GM23338 (cell line): ENCODE results near the gene NUSAP1. TPM values are rescaled to one million over a fixed set of nuclear protein-coding genes. Genes with fewer than 3 reads are reported as not detected.
"Not testable (repeated sequence)": the region's sequence is repeated elsewhere in the genome, so short reads cannot be mapped to it uniquely, and the experiment has no call there.

Experiments
- ATAC-seq: fragments of 200-7000 bp; cut with Tn5 transposase; 3 replicates; pipeline ENCODE4 v1.9.1; 2020
- DNase-seq: peaks from one replicate; pipeline ENCODE4 v3.0.0-alpha.2; 2015; ENCODE audit warnings: low spot score
- H2AFZ ChIP-seq: fragments of 200-600 bp; sonication (generic); 2 replicates; pipeline ENCODE4 v1.8.0; 2016; ENCODE audit warnings: antibody characterized with exemption, mild to moderate bottlenecking, moderate library complexity
- H3F3A ChIP-seq: fragments of 200-600 bp; sonication (generic); replicated peaks from 2 replicates; pipeline ENCODE4 v1.8.0; 2017; ENCODE audit warnings: antibody characterized with exemption, mixed run types, low read depth
- H3K27ac ChIP-seq: fragments of 200-600 bp; sonication (generic); 2 replicates; pipeline ENCODE4 v1.6.1; 2016; ENCODE audit warnings: low read depth
- H3K27me3 ChIP-seq: fragments of 200-600 bp; sonication (generic); 2 replicates; pipeline ENCODE4 v1.8.0; 2016; ENCODE audit warnings: mild to moderate bottlenecking, mixed run types, moderate library complexity; ENCODE audit not compliant: insufficient read depth
- H3K36me3 ChIP-seq: fragments of 200-600 bp; sonication (generic); 2 replicates; pipeline ENCODE4 v1.8.0; 2016; ENCODE audit warnings: mild to moderate bottlenecking; ENCODE audit not compliant: insufficient read depth
- H3K4me1 ChIP-seq: fragments of 200-600 bp; sonication (generic); 2 replicates; pipeline ENCODE4 v1.8.0; 2016; ENCODE audit warnings: mild to moderate bottlenecking, moderate library complexity; ENCODE audit not compliant: insufficient read depth
- H3K4me2 ChIP-seq: fragments of 200-600 bp; sonication (generic); 2 replicates; pipeline ENCODE4 v1.7.1; 2017; ENCODE audit warnings: mixed run types
- H3K4me3 ChIP-seq: fragments of 200-600 bp; sonication (generic); 2 replicates; pipeline ENCODE4 v1.6.1; 2016; ENCODE audit warnings: mixed run types
- H3K79me2 ChIP-seq: fragments of 200-600 bp; sonication (generic); replicated peaks from 2 replicates; pipeline ENCODE4 v1.8.0; 2017; ENCODE audit warnings: mild to moderate bottlenecking; ENCODE audit not compliant: insufficient read depth
- H3K9me2 ChIP-seq: fragments of 200-600 bp; sonication (generic); 2 replicates; pipeline ENCODE4 v1.8.0; 2017; ENCODE audit not compliant: insufficient read depth
- H4K20me1 ChIP-seq: fragments of 200-600 bp; sonication (generic); replicated peaks from 2 replicates; pipeline ENCODE4 v1.8.0; 2017; ENCODE audit warnings: mild to moderate bottlenecking; ENCODE audit not compliant: insufficient read depth
- H3K27ac Mint-ChIP-seq: 2 replicates; pipeline ENCODE4 v1.8.0; 2020; ENCODE audit warnings: inconsistent platforms, mild to moderate bottlenecking, moderate library complexity, mixed read lengths
- H3K27me3 Mint-ChIP-seq: 3 replicates; pipeline ENCODE4 v1.8.0; 2022; ENCODE audit warnings: low read depth, mild to moderate bottlenecking, moderate library complexity, mixed read lengths, inconsistent platforms; ENCODE audit not compliant: insufficient read depth, poor library complexity
- H3K36me3 Mint-ChIP-seq: 3 replicates; pipeline ENCODE4 v1.8.0; 2021; ENCODE audit warnings: low read depth, mild to moderate bottlenecking, inconsistent platforms, moderate library complexity, mixed read lengths
- H3K4me1 Mint-ChIP-seq: 3 replicates; pipeline ENCODE4 v1.8.0; 2020; ENCODE audit warnings: mild to moderate bottlenecking, inconsistent platforms, mixed read lengths
- H3K4me3 Mint-ChIP-seq: 3 replicates; pipeline ENCODE4 v1.8.0; 2021; ENCODE audit warnings: moderate library complexity, mild to moderate bottlenecking, inconsistent platforms, mixed read lengths
- H3K9me3 Mint-ChIP-seq: 3 replicates; pipeline ENCODE4 v1.8.0; 2020; ENCODE audit warnings: moderate library complexity, mild to moderate bottlenecking, inconsistent platforms, mixed read lengths
- CREB1 ChIP-seq: fragments of 250-450 bp; sonication (Bioruptor Pico); IDR thresholded peaks from 2 replicates; pipeline ENCODE4 v1.5.0; 2020; ENCODE audit warnings: low read depth, mild to moderate bottlenecking, moderate library complexity
- ETS1 ChIP-seq: IDR thresholded peaks from 2 replicates; pipeline ENCODE4 v1.6.1; 2016; ENCODE audit warnings: antibody characterized with exemption
- EZH2 ChIP-seq: fragments of 200-600 bp; sonication (generic); IDR thresholded peaks from one replicate; pipeline ENCODE4 v1.8.0; 2017; ENCODE audit warnings: antibody characterized with exemption, mild to moderate bottlenecking, low read depth; ENCODE audit not compliant: unreplicated experiment
- EZH2phosphoT487 ChIP-seq: fragments of 200-600 bp; sonication (generic); IDR thresholded peaks from one replicate; pipeline ENCODE4 v1.8.1; 2018; ENCODE audit warnings: antibody characterized with exemption; ENCODE audit not compliant: unreplicated experiment
- NANOG ChIP-seq: IDR thresholded peaks from 2 replicates; pipeline ENCODE4 v1.6.1; 2016; ENCODE audit warnings: antibody characterized with exemption, borderline replicate concordance
- REST ChIP-seq: IDR thresholded peaks from one replicate; pipeline ENCODE4 v1.6.1; 2018; ENCODE audit warnings: antibody characterized with exemption; ENCODE audit not compliant: unreplicated experiment
- STAT1 ChIP-seq: IDR thresholded peaks from one replicate; pipeline ENCODE4 v1.6.1; 2016; ENCODE audit warnings: antibody characterized with exemption; ENCODE audit not compliant: unreplicated experiment
- ZNF114 ChIP-seq: fragments of 250-450 bp; sonication (Bioruptor Pico); IDR thresholded peaks from 2 replicates; pipeline ENCODE4 v1.5.0; 2020; ENCODE audit warnings: mild to moderate bottlenecking, moderate library complexity
- ZNF331 ChIP-seq: fragments of 250-450 bp; sonication (Bioruptor Pico); IDR thresholded peaks from 2 replicates; pipeline ENCODE4 v1.5.0; 2020; ENCODE audit warnings: low read depth, mild to moderate bottlenecking, moderate library complexity
- ZNF462 ChIP-seq: fragments of 250-450 bp; sonication (Bioruptor Pico); IDR thresholded peaks from 2 replicates; pipeline ENCODE4 v1.5.0; 2020; ENCODE audit warnings: mild to moderate bottlenecking, moderate library complexity
- polyA plus RNA-seq: library from polyadenylated mRNA; unstranded; fragments of >200 nt; fragmentation: Nextera tagmentation; extraction: Ambion mirVana; gene quantifications from 2 replicates; pipeline ENCODE4 v1.2.1, GENCODE V29; 2016
- total RNA-seq: library from RNA; depleted of rRNA; stranded (reverse); fragments of >200 nt; shearing (Covaris generic); gene quantifications from 2 replicates; pipeline ENCODE4 v1.2.3, GENCODE V29; 2014

The NUSAP1 gene
- total and polyA plus RNA-seq, 2 experiments from 2014 or later = 126 to 272 TPM

DNA sequence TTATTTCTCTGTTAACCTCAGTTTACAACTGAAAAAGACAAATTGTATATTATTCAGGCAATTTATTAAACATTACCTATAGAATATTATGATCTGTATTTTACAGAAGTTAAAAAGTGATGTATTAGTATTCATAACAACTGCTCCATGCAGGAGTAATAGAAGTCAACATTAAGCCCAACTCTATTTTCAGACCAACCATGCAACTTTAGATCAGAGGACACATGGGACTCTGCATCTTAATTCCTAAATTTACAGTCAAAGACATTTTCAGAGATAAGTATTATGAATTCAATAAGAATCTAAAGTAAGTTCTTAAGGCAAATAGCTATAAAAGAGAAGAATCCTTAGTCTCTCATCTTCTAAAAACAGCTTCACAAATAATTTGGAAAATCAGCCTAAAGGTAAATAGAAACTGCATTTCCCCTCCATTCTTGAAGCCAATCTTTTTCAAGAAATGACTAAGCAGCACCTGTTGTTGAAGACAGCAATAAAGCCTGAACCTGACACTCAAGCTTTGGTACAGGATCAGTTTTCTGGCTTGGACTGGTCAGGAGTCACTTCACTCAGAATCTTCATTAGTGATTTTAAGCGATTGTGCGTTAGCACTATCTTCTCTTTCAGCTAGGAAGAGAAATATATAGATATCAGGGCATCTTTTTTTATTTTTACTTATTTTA lies 23.3 kb upstream of the NUSAP1 start (continued):
- TF ChIP-seq ZNF462 (CRISPR knock-in tag) = no peak
- no peak for TF ChIP-seq REST
- TF ChIP-seq ZNF331 (CRISPR knock-in tag) = no peak
- no peak for TF ChIP-seq EZH2phosphoT487
- TF ChIP-seq ETS1 = no peak
- TF ChIP-seq CREB1 (CRISPR knock-in tag) = no peak
- no peak for TF ChIP-seq STAT1
- no peak for TF ChIP-seq NANOG
- no peak for TF ChIP-seq EZH2
- TF ChIP-seq ZNF114 (CRISPR knock-in tag) = no peak

- H3K4me1 ChIP-seq, H2AFZ ChIP-seq, H3K4me1 Mint-ChIP-seq, H3K27me3 ChIP-seq, H3K27me3 Mint-ChIP-seq, H3K9me3 Mint-ChIP-seq, H3K36me3 ChIP-seq, H3K4me2 ChIP-seq, H3K9me2 ChIP-seq, H3K4me3 Mint-ChIP-seq, H4K20me1 ChIP-seq, DNase-seq, H3K27ac ChIP-seq, H3K79me2 ChIP-seq, H3F3A ChIP-seq, H3K4me3 ChIP-seq, H3K27ac Mint-ChIP-seq, ATAC-seq: not testable (repeated sequence)
- H3K36me3 Mint-ChIP-seq = peaks cover 74% of the 10 kb centered on the region
Observed at GRCh38 chr15:41320805-41321330, 11.8 kb upstream of the NUSAP1 start.
